Neural progenitor cell (in vitro differentiated cells): ENCODE data around the gene IFFO2. TPM values are rescaled to one million over a fixed set of nuclear protein-coding genes. Genes with fewer than 3 reads are reported as not detected.
A peak's percentile ranks its signal among the peaks of the same experiment; 100 is the strongest.

Experiments used
- DNase-seq: peaks from one replicate; pipeline ENCODE4 v3.0.0-alpha.2; 2016; ENCODE audit warnings: low spot score
- H2AFZ ChIP-seq: fragments of 200-600 bp; sonication (generic); replicated peaks from 2 replicates; pipeline ENCODE4 v1.6.1; 2016; ENCODE audit warnings: antibody characterized with exemption
- H3F3A ChIP-seq: fragments of 200-600 bp; sonication (generic); 2 replicates; pipeline ENCODE4 v1.6.1; 2016; ENCODE audit warnings: antibody characterized with exemption, low read depth
- H3K27ac ChIP-seq: fragments of 200-600 bp; sonication (generic); 2 replicates; pipeline ENCODE4 v1.5.1; 2016; ENCODE audit warnings: mild to moderate bottlenecking
- H3K27me3 ChIP-seq: fragments of 200-600 bp; sonication (generic); 2 replicates; pipeline ENCODE4 v1.6.1; 2016; ENCODE audit warnings: mild to moderate bottlenecking, moderate library complexity
- H3K36me3 ChIP-seq: fragments of 200-600 bp; sonication (generic); 2 replicates; pipeline ENCODE4 v1.5.1; 2016
- H3K4me1 ChIP-seq: fragments of 200-600 bp; sonication (generic); 2 replicates; pipeline ENCODE4 v1.6.1; 2016; ENCODE audit warnings: mixed run types
- H3K4me2 ChIP-seq: fragments of 200-600 bp; sonication (generic); 2 replicates; pipeline ENCODE4 v1.6.1; 2016
- H3K4me3 ChIP-seq: fragments of 200-600 bp; sonication (generic); 2 replicates; pipeline ENCODE4 v1.5.1; 2016
- H3K79me2 ChIP-seq: fragments of 200-600 bp; sonication (generic); 2 replicates; pipeline ENCODE4 v1.6.1; 2016; ENCODE audit warnings: low read depth
- H3K9ac ChIP-seq: fragments of 200-600 bp; sonication (generic); 2 replicates; pipeline ENCODE4 v1.6.1; 2016
- H3K9me3 ChIP-seq: fragments of 200-600 bp; sonication (generic); 2 replicates; pipeline ENCODE4 v1.5.1; 2016; ENCODE audit warnings: low read depth
- H4K20me1 ChIP-seq: fragments of 200-600 bp; sonication (generic); 2 replicates; pipeline ENCODE4 v1.6.1; 2016; ENCODE audit warnings: low read depth
- H3K27ac Mint-ChIP-seq: 3 replicates; pipeline ENCODE4 v1.8.0; 2021; ENCODE audit warnings: mixed read lengths
- H3K27me3 Mint-ChIP-seq: 2 replicates; pipeline ENCODE4 v1.8.0; 2022; ENCODE audit warnings: low read depth, mild to moderate bottlenecking, inconsistent platforms, moderate library complexity, mixed read lengths; ENCODE audit not compliant: insufficient read depth
- H3K36me3 Mint-ChIP-seq: 3 replicates; pipeline ENCODE4 v1.8.0; 2021; ENCODE audit warnings: mixed read lengths
- H3K4me1 Mint-ChIP-seq: 3 replicates; pipeline ENCODE4 v1.8.0; 2021; ENCODE audit warnings: mixed read lengths
- H3K4me3 Mint-ChIP-seq: 3 replicates; pipeline ENCODE4 v1.8.0; 2021; ENCODE audit warnings: mild to moderate bottlenecking, moderate library complexity, mixed read lengths
- H3K9me3 Mint-ChIP-seq: 3 replicates; pipeline ENCODE4 v1.8.0; 2020; ENCODE audit warnings: mixed read lengths
- EZH2 ChIP-seq: fragments of 200-600 bp; sonication (generic); IDR thresholded peaks from 2 replicates; pipeline ENCODE4 v1.6.1; 2017; ENCODE audit warnings: antibody characterized with exemption, mild to moderate bottlenecking, moderate library complexity
- EZH2phosphoT487 ChIP-seq: fragments of 200-600 bp; sonication (generic); IDR thresholded peaks from 2 replicates; pipeline ENCODE4 v1.6.1; 2017; ENCODE audit warnings: antibody characterized with exemption
- total RNA-seq: library from RNA; depleted of rRNA; stranded (reverse); fragments of >200 nt; gene quantifications from 2 replicates; pipeline ENCODE4 v1.2.3, GENCODE V29; 2015; ENCODE audit warnings: low replicate concordance
- TF ChIP-seq, protein P1 (sequence below): fragments of 200-600 bp; sonication (generic); IDR thresholded peaks from 2 replicates; pipeline ENCODE4 v1.5.1; 2017; ENCODE audit warnings: antibody characterized with exemption, mild to moderate bottlenecking

Gene IFFO2
- total RNA-seq, 1 donor from 2014 or later = 0.65 TPM

DNA sequence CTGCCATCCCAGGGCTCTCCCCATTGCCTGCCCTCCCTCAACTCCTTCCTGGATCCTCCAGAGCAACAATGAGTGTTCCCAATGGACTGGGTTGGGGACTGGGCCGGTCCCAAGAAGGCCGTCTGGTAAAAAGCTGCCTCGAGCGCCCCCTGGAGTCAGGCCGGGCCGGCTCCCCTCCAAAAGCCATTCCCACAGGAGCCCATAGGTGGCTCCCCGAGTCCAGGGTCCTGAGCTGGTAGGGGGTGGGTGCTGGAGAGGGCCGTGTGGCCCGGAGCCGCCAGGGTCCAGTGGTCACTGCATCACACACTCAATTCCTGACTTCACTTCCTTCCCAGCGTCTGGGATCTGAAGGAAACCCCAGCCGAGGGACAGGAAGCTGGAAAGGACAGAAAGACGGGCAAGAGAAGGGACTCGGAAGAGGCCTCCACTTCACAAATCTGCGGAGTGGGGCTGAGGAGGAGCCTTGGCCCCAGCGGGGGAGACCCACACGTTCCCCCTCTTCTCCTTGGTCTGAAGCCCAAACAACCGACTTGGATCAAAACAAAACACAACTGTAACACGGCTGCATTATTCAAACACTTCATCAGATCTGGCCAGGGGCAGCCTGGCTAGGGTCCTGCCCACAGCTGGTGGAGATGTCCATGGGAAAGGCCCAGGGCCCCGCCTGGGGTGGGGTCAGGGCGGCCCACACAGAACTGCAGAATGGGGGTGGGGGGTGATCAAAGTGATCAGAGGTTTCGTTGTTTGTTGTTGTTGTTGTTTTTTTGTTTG is 43.2 kb downstream of the IFFO2 start:
- H3K9me3 ChIP-seq = no peaks in the 10 kb centered on the region
- Mint-ChIP-seq H3K9me3 (no peaks in the 10 kb centered on the region), H3K36me3 (no peaks in the 10 kb centered on the region), H3K27ac (no peak overlapping the region), H3K4me3 (no peak overlapping the region), H3K4me1 (peaks cover 9% of the 10 kb centered on the region), H3K27me3 (no peaks in the 10 kb centered on the region)
- no peaks in the 10 kb centered on the region for H4K20me1 ChIP-seq
- no peaks in the 10 kb centered on the region for H3F3A ChIP-seq
- H3K9ac ChIP-seq = no peak overlapping the region
- H3K4me3 ChIP-seq = no peak overlapping the region
- H3K27ac ChIP-seq = no peak overlapping the region
- no peak overlapping the region for H3K4me2 ChIP-seq
- H3K4me1 ChIP-seq = no peaks in the 10 kb centered on the region
- TF ChIP-seq EZH2phosphoT487 = no peak
- no peak for TF ChIP-seq EZH2
- TF ChIP-seq, protein P1, sequence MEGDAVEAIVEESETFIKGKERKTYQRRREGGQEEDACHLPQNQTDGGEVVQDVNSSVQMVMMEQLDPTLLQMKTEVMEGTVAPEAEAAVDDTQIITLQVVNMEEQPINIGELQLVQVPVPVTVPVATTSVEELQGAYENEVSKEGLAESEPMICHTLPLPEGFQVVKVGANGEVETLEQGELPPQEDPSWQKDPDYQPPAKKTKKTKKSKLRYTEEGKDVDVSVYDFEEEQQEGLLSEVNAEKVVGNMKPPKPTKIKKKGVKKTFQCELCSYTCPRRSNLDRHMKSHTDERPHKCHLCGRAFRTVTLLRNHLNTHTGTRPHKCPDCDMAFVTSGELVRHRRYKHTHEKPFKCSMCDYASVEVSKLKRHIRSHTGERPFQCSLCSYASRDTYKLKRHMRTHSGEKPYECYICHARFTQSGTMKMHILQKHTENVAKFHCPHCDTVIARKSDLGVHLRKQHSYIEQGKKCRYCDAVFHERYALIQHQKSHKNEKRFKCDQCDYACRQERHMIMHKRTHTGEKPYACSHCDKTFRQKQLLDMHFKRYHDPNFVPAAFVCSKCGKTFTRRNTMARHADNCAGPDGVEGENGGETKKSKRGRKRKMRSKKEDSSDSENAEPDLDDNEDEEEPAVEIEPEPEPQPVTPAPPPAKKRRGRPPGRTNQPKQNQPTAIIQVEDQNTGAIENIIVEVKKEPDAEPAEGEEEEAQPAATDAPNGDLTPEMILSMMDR = peak; percentile 99
- H3K36me3 ChIP-seq = no peaks in the 10 kb centered on the region
- H3K79me2 ChIP-seq = no peaks in the 10 kb centered on the region
- no peaks in the 10 kb centered on the region for H3K27me3 ChIP-seq
- DNase-seq = peak; percentile 90
- H2AFZ ChIP-seq = peak overlapping the region; percentile 59

DNA sequence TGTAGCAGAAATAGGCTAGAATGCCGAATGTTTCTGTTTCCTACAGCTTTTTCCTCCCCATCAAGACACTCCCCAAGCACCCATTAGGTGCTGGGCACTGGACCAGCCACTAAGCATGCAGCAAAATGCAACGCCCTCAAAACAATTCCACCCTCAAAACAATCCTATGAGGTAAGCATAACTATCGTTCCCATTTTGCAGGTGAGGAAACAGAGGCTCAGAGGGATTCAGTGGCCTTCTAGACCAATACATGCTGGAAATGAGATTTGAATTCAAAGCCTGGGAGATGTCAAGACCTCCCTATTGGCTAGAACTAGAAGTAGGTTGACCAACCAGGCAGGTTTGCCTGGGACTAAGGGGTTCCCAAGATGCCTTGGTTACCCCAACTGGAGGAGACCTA is 43.9 kb downstream of the IFFO2 start:
- no peaks in the 10 kb centered on the region for H4K20me1 ChIP-seq
- H3K4me1 Mint-ChIP-seq = peaks cover 14% of the 10 kb centered on the region
- H3K36me3 ChIP-seq = no peaks in the 10 kb centered on the region
- no peak overlapping the region for H3K27ac Mint-ChIP-seq
- H3K4me2 ChIP-seq = no peak overlapping the region
- TF ChIP-seq EZH2 = no peak
- TF ChIP-seq, protein P1 = no peak
- TF ChIP-seq EZH2phosphoT487 = no peak
- peak overlapping the region; percentile 59 for H2AFZ ChIP-seq
- no peaks in the 10 kb centered on the region for H3F3A ChIP-seq
- no peaks in the 10 kb centered on the region for H3K9me3 ChIP-seq
- peaks cover 2% of the 10 kb centered on the region for H3K27me3 Mint-ChIP-seq
- no peak overlapping the region for H3K9ac ChIP-seq
- H3K79me2 ChIP-seq = no peaks in the 10 kb centered on the region
- no peaks in the 10 kb centered on the region for H3K36me3 Mint-ChIP-seq
- no peaks in the 10 kb centered on the region for H3K9me3 Mint-ChIP-seq
- H3K27me3 ChIP-seq = no peaks in the 10 kb centered on the region
- no peak overlapping the region for H3K27ac ChIP-seq
- no peak for DNase-seq
- H3K4me3 ChIP-seq = no peak overlapping the region
- no peak overlapping the region for H3K4me3 Mint-ChIP-seq
- peaks cover 4% of the 10 kb centered on the region for H3K4me1 ChIP-seq

DNA sequence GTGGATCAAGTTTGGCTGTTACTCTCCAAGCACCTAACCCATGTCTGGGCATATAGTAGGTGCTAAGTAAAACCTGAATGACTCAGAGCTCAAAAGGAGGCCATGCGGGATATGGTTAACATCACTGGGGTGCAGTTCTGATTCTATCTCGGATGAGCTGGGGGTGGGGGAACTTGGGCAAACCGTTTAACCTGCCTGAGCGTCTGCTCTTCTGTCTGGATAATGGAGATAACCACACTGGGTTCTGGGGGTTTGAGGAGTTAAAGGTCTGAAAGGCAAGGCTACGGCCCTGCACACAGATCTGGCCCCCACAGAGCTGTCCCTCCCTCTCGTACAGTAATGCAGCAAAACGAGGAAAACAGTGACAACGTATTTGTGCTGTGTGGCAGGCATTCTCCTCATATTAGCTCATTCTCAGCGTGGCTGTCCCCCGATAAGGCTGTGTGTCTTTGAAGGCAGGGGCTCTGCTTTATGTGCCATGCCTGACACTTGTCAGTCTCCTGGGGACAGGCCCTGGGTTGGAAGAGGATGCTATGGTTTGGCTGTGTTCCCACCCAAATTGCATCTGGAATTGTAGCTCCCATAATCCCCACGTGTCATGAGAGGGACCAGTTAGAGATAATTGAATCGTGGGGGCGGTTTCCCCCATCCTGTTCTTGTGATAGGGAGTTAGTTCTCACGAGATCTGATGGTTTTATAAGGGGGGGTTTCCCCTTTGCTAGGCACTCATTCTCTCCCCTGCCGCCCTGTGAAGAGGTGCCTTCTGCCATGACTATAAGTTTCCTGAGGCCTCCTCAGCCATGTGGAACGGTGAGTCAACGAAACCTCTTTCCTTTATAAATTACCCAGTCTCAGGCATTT is 47.3 kb downstream of the IFFO2 start:
- DNase-seq = no peak
- no peak overlapping the region for H3K4me3 Mint-ChIP-seq
- no peaks in the 10 kb centered on the region for H3K27me3 ChIP-seq
- no peak overlapping the region for H3K4me3 ChIP-seq
- H3K9ac ChIP-seq = no peak overlapping the region
- H3K9me3 Mint-ChIP-seq = no peaks in the 10 kb centered on the region
- no peak overlapping the region for H3K27ac ChIP-seq
- H3K27ac Mint-ChIP-seq = no peak overlapping the region
- H3K36me3 Mint-ChIP-seq = no peaks in the 10 kb centered on the region
- H3K4me1 ChIP-seq = peaks cover 4% of the 10 kb centered on the region
- H3K9me3 ChIP-seq = no peaks in the 10 kb centered on the region
- H3K4me1 Mint-ChIP-seq = peaks cover 16% of the 10 kb centered on the region
- TF ChIP-seq EZH2phosphoT487 (no peak), EZH2 (no peak)
- TF ChIP-seq, protein P1 = no peak
- peaks cover 5% of the 10 kb centered on the region for H3K27me3 Mint-ChIP-seq
- no peaks in the 10 kb centered on the region for H4K20me1 ChIP-seq
- no peak overlapping the region for H3K4me2 ChIP-seq
- no peaks in the 10 kb centered on the region for H3F3A ChIP-seq
- H3K79me2 ChIP-seq = no peaks in the 10 kb centered on the region
- H3K36me3 ChIP-seq = no peaks in the 10 kb centered on the region
- no peak overlapping the region for H2AFZ ChIP-seq
